K562 (cell line): ENCODE measurements around the gene PAFAH1B2. TPM values are rescaled to one million over a fixed set of nuclear protein-coding genes. Genes with fewer than 3 reads are reported as not detected.

ENCODE experiments used
- CHCHD3 ChIP-seq: fragments of 250-450 bp; sonication (Bioruptor Pico); IDR thresholded peaks from 2 replicates; pipeline ENCODE4 v2.1.2; 2022; ENCODE audit warnings: mild to moderate bottlenecking
- CTBP1 ChIP-seq: fragments of 450-650 bp; IDR thresholded peaks from 2 replicates; pipeline ENCODE4 v1.6.1; 2016; ENCODE audit warnings: borderline replicate concordance
- GTF2F1 ChIP-seq: IDR thresholded peaks from 2 replicates; pipeline ENCODE4 v1.6.1; 2011; ENCODE audit warnings: low read depth, low read length, improper control_type of control experiment
- NCOA1 ChIP-seq: fragments of 450-650 bp; IDR thresholded peaks from 2 replicates; pipeline ENCODE4 v1.6.1; 2016; ENCODE audit warnings: low read depth
- SMARCB1 ChIP-seq: IDR thresholded peaks from 2 replicates; pipeline ENCODE4 v1.6.1; 2011; ENCODE audit warnings: improper control_type of control experiment, low read depth; ENCODE audit not compliant: insufficient read length
- SMARCE1 ChIP-seq: fragments of 450-650 bp; IDR thresholded peaks from 2 replicates; pipeline ENCODE4 v1.7.1; 2016; ENCODE audit warnings: mild to moderate bottlenecking
- SOX6 ChIP-seq: fragments of 450-650 bp; IDR thresholded peaks from 2 replicates; pipeline ENCODE4 v1.6.1; 2014; ENCODE audit warnings: mild to moderate bottlenecking
- TEAD1 ChIP-seq, 2 experiments: fragments of 450-650 bp in 1 of 2; sonication (generic) in 1 of 2; formaldehyde crosslinking; IDR thresholded peaks; 2 replicates each; pipeline versions ENCODE4 v1.4.0 to v1.8.0; 2020 to 2022; ENCODE audit warnings: mild to moderate bottlenecking in 2 of 2, missing genetic modification reagents in 1 of 2
- polyA plus RNA-seq, 8 experiments: library from polyadenylated mRNA; depleted of rRNA in 4 of 8; stranded (reverse) in 5 of 8; unstranded in 3 of 8; fragments of >200 nt; fragmentation: Nextera tagmentation in 2 of 8; fragmentation: Illumina TruSeq in 1 of 8; extraction: Ambion mirVana in 2 of 8; extraction: Trizol in 1 of 8; gene quantifications; 2 replicates each; pipeline versions ENCODE4 v1.2.1 to v1.2.3, GENCODE V29; 2011 to 2014; ENCODE audit warnings: inconsistent platforms in 1 of 8, missing spikeins in 1 of 8
- total RNA-seq, 7 experiments: library from RNA; depleted of rRNA in 6 of 7; stranded (reverse); fragments of >200 nt in 6 of 7; fragmentation: Illumina TruSeq in 2 of 7; extraction: Trizol in 2 of 7; gene quantifications; 2 replicates each; pipeline versions ENCODE4 v1.2.1 to v1.2.3, GENCODE V29; 2011 to 2021; ENCODE audit warnings: low replicate concordance in 1 of 7
- TF ChIP-seq, protein P1 (sequence below): sonication (generic); formaldehyde crosslinking; IDR thresholded peaks from 2 replicates; pipeline ENCODE4 v1.8.0; 2023; ENCODE audit warnings: mild to moderate bottlenecking, missing genetic modification reagents
- TF ChIP-seq, protein P2 (sequence below): fragments of 450-650 bp; formaldehyde crosslinking; IDR thresholded peaks from 2 replicates; pipeline ENCODE4 v1.4.0; 2022; ENCODE audit warnings: missing genetic modification characterization
- TF ChIP-seq, protein P3 (sequence below), 2 experiments: fragments of 450-650 bp in 1 of 2; IDR thresholded peaks; 2 replicates each; pipeline ENCODE4 v1.6.1; 2011 to 2017; ENCODE audit warnings: low read depth in 2 of 2, antibody characterized with exemption in 1 of 2, borderline replicate concordance in 1 of 2, low read length in 1 of 2, mild to moderate bottlenecking in 1 of 2, mixed read lengths in 1 of 2; ENCODE audit not compliant: control insufficient read depth in 1 of 2
- TF ChIP-seq, protein P4 (sequence below): IDR thresholded peaks from 2 replicates; pipeline ENCODE4 v1.6.1; 2016; ENCODE audit warnings: missing genetic modification characterization, missing compliant biosample characterization

PAFAH1B2 gene
- total and polyA plus RNA-seq, 9 of the 15 experiments (the other 6 are each of a cell fraction or from before 2014, with no cell fraction given): 27.8 to 94.7 (median 64.9) TPM

DNA sequence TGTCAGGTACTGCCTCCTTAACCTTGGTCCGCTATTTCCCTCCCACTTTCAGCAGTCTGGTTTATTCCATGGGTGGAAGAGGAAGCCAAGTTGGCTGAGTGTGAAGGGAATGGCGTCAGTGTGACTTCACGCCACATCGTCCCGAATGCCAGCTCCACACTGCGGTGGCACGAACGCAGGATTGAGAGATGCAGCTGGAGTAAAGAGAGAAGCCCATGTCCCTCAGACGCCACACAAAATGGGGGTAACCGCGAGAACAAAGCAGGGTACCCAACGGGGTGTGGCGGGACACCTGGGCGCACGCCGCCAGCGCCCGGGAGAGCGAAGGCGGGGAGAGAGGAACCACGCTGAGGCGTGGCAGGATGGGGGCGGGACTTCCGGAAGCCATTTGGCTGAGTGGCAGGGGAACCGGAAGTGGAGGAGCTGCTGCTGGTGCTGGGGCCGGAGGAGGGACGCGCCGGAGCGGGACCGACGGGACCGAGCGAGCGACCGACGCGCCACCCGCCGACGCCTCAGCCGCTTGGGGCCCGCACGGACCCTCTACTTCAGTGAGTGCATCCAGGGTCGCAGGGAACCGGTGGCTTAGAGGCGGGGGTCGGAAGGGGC, at the start of gene PAFAH1B2 (continued):
- TF ChIP-seq, protein P1, sequence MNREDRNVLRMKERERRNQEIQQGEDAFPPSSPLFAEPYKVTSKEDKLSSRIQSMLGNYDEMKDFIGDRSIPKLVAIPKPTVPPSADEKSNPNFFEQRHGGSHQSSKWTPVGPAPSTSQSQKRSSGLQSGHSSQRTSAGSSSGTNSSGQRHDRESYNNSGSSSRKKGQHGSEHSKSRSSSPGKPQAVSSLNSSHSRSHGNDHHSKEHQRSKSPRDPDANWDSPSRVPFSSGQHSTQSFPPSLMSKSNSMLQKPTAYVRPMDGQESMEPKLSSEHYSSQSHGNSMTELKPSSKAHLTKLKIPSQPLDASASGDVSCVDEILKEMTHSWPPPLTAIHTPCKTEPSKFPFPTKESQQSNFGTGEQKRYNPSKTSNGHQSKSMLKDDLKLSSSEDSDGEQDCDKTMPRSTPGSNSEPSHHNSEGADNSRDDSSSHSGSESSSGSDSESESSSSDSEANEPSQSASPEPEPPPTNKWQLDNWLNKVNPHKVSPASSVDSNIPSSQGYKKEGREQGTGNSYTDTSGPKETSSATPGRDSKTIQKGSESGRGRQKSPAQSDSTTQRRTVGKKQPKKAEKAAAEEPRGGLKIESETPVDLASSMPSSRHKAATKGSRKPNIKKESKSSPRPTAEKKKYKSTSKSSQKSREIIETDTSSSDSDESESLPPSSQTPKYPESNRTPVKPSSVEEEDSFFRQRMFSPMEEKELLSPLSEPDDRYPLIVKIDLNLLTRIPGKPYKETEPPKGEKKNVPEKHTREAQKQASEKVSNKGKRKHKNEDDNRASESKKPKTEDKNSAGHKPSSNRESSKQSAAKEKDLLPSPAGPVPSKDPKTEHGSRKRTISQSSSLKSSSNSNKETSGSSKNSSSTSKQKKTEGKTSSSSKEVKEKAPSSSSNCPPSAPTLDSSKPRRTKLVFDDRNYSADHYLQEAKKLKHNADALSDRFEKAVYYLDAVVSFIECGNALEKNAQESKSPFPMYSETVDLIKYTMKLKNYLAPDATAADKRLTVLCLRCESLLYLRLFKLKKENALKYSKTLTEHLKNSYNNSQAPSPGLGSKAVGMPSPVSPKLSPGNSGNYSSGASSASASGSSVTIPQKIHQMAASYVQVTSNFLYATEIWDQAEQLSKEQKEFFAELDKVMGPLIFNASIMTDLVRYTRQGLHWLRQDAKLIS (CRISPR knock-in tag): peak; percentile 77
- TF ChIP-seq, protein P2, sequence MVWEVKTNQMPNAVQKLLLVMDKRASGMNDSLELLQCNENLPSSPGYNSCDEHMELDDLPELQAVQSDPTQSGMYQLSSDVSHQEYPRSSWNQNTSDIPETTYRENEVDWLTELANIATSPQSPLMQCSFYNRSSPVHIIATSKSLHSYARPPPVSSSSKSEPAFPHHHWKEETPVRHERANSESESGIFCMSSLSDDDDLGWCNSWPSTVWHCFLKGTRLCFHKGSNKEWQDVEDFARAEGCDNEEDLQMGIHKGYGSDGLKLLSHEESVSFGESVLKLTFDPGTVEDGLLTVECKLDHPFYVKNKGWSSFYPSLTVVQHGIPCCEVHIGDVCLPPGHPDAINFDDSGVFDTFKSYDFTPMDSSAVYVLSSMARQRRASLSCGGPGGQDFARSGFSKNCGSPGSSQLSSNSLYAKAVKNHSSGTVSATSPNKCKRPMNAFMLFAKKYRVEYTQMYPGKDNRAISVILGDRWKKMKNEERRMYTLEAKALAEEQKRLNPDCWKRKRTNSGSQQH: no peak
- TF ChIP-seq, protein P3, sequence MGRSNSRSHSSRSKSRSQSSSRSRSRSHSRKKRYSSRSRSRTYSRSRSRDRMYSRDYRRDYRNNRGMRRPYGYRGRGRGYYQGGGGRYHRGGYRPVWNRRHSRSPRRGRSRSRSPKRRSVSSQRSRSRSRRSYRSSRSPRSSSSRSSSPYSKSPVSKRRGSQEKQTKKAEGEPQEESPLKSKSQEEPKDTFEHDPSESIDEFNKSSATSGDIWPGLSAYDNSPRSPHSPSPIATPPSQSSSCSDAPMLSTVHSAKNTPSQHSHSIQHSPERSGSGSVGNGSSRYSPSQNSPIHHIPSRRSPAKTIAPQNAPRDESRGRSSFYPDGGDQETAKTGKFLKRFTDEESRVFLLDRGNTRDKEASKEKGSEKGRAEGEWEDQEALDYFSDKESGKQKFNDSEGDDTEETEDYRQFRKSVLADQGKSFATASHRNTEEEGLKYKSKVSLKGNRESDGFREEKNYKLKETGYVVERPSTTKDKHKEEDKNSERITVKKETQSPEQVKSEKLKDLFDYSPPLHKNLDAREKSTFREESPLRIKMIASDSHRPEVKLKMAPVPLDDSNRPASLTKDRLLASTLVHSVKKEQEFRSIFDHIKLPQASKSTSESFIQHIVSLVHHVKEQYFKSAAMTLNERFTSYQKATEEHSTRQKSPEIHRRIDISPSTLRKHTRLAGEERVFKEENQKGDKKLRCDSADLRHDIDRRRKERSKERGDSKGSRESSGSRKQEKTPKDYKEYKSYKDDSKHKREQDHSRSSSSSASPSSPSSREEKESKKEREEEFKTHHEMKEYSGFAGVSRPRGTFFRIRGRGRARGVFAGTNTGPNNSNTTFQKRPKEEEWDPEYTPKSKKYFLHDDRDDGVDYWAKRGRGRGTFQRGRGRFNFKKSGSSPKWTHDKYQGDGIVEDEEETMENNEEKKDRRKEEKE (IDR thresholded peaks at IDR 0.05; ENCODE audit: borderline replicate concordance in 1 of 2, control insufficient read depth in 1 of 2, low read depth in 2 of 2, low read length in 1 of 2): no peak
- TF ChIP-seq, protein P4, sequence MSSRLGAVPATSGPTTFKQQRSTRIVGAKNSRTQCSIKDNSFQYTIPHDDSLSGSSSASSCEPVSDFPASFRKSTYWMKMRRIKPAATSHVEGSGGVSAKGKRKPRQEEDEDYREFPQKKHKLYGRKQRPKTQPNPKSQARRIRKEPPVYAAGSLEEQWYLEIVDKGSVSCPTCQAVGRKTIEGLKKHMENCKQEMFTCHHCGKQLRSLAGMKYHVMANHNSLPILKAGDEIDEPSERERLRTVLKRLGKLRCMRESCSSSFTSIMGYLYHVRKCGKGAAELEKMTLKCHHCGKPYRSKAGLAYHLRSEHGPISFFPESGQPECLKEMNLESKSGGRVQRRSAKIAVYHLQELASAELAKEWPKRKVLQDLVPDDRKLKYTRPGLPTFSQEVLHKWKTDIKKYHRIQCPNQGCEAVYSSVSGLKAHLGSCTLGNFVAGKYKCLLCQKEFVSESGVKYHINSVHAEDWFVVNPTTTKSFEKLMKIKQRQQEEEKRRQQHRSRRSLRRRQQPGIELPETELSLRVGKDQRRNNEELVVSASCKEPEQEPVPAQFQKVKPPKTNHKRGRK (tag): no peak
- TF ChIP-seq CTBP1 (peak; percentile 85; the same call in 1 of the 2 replicates), NCOA1 (peak; percentile 33; the same call in 1 of the 2 replicates), TEAD1 (CRISPR knock-in tag; IDR thresholded peaks at IDR 0.05) (no peak; a peak in 1 of 4 replicates), SMARCB1 (no peak), SOX6 (peak; percentile 49; the same call in 1 of the 2 replicates), SMARCE1 (no peak; the same call in 1 of the 2 replicates), CHCHD3 (CRISPR knock-in tag) (no peak), GTF2F1 (no peak)
